ENCODE results near the gene TK1. TPM values are rescaled to one million over a fixed set of nuclear protein-coding genes. Genes with fewer than 3 reads are reported as not detected.

Gene TK1
- polyA plus RNA-seq, 4 donors: 25.6 to 34.2 (median 27.7) TPM

DNA sequence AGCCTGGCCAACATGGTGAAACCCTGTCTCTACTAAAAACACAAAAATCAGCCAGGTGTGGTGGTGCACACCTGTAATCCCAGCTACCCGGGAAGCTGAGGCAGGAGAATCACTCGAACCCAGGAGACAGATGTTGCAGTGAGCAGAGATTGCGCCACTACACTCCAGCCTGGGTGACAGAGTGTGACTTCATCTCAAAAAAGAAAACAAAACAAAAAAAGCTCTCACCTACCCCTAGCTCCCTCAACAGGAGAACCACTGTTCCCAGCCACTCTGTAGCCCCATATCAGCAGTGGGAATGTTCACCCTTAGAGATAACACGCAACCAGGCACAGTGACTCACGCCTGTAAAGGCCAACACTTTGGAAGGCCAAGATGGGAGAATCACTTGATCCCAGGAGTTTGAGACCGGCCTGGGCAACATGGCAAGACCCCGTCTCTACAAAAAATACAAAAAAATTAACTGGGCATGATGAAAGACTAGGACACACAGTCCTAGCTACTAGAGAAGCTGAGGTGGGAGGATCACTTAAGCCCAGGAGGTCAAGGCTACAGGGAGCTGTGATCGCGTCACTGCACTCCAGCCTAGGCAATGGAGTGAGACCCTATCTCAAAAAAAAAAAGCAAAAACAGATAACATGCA lies 50.9 kb downstream of the TK1 start:
- DNase-seq (ENCODE audit: low read depth in 4 of 4, low spot score in 3 of 4): no peak

DNA sequence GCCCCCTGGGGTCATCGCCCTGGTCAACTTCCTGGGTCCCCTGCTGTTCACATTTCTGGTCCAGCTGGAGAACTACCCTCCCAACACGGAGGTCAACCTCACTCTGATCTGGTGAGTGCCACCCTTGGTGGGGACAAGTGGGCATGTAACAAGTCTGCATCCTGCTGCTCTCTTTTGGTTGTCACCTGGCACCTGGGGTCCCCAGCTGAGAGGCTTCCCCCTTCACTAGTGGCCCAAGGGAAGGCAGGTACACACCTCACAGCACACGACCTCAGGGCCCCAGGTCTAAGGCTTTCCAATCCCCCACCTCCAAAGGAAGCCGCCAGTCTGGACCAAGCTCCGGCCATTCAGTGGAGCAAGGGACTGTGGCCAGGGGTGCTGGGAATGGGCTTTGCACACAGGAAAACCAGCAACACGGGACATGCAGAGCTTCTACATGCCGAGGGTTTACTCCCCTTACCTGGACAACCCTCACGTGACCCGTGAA lies 51.9 kb downstream of the TK1 start:
- no peak for DNase-seq (ENCODE audit: low read depth in 4 of 4, low spot score in 3 of 4)

GRCh38 chr17:78133971-78134898 lies 52.6 kb downstream of the TK1 start:
- no peak for DNase-seq (ENCODE audit: low read depth in 4 of 4, low spot score in 3 of 4)

- DNase-seq (ENCODE audit: low read depth in 4 of 4, low spot score in 3 of 4): no peak
These were observed 53.5 kb downstream of the TK1 start for GRCh38 chr17:78133179-78133951.

DNA sequence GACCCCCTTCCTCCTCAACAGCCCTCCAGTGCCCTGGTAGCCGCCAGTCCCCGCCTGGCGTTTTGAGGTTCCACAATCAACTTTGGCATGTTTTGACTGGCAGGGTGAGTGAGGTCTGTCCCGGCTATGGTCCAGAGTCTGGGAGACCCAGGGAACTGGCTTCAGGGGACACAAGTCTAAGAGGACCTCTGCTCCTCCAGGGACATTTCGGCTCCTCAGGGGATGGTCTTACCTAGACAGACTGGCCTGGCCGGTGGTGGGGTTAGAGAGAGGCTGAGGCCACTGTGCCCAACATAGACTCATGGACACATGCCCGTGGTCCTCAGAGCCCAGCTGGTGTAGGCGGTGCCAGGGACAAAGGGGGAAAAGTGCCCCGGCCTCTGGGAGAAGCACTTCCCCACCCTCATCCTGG lies 54.1 kb downstream of the TK1 start:
- DNase-seq (ENCODE audit: low read depth in 4 of 4, low spot score in 3 of 4): no peak

- DNase-seq (ENCODE audit: low read depth in 4 of 4, low spot score in 3 of 4): no peak
These were observed 54.7 kb downstream of the TK1 start for GRCh38 chr17:78132084-78132676.

DNA sequence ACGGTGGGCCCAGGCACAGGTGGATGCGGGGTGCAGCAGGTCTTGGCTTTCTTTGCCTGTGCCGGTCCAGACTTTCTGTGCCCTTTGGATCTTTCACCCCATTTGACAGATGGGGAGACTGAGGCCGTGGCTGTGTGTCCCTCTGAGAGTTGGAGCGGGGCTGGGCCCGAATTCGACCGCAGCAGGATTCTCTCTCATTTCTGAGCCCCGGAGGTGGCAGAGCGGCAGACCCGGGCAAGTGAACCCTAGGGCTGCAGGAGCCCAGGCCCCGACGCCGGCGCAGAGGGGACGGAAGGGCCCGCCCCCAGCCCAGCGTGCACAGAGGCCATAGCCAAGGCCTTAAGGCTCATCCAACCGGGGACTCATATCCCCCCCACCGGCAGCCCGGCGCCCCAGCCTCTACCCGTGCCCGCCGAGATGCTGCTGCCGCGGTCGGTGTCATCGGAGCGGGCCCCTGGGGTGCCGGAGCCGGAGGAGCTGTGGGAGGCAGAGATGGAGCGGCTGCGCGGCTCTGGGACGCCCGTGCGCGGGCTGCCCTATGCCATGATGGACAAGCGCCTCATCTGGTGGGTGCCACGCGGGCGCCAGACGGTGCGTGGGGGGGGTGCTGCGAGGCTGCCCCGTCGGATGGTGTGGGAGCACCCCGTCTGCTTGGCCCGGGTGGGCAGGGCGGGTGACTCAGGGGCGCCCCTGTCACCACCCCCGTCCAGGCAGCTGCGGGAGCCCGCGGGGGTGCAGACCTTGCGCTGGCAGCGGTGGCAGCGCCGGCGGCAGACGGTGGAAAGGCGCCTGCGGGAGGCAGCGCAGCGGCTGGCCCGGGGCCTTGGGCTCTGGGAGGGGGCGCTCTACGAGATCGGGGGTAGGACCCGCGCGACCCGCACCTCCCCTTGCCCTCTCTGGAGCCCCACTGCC lies 55.4 kb downstream of the TK1 start:
- DNase-seq (ENCODE audit: low read depth in 4 of 4, low spot score in 3 of 4): no peak

GRCh38 chr17:78130437-78131101 lies 56.3 kb downstream of the TK1 start, which contains the start of gene TMC8:
Gene TMC8, plus strand, starts transcription at chr17:78130771. Its CDS starts 818 bp downstream, at chr17:78131589.
- DNase-seq (ENCODE audit: low read depth in 4 of 4, low spot score in 3 of 4): no peak

DNA sequence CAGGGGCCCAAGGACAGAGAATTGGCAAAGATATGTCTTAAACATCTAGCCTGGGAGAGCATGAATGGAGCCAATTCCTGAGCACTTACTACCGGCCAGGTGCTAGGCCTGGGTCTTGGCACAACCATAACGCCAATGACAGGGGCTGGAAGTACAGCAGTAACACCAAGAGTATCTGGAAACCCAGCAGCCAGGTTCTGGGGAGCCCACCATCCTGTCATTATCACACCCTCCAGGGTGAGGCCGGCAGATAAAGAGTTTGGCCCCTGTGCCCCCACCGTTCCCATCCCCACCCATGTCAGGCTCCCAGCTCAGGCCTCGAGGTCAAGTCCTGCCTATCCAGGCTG lies 56.8 kb downstream of the TK1 start:
- no peak for DNase-seq (ENCODE audit: low read depth in 4 of 4, low spot score in 3 of 4)

GRCh38 chr17:78129351-78130089 lies 57.3 kb downstream of the TK1 start:
- DNase-seq (ENCODE audit: low read depth in 4 of 4, low spot score in 3 of 4): no peak

- DNase-seq (ENCODE audit: low read depth in 4 of 4, low spot score in 3 of 4): no peak
These were observed 58.1 kb downstream of the TK1 start, which contains the start of gene TMC6 for GRCh38 chr17:78128551-78129350. Gene TMC6, minus strand, starts transcription at chr17:78128755. Its CDS starts 1,923 bp downstream, at chr17:78126832.

DNA sequence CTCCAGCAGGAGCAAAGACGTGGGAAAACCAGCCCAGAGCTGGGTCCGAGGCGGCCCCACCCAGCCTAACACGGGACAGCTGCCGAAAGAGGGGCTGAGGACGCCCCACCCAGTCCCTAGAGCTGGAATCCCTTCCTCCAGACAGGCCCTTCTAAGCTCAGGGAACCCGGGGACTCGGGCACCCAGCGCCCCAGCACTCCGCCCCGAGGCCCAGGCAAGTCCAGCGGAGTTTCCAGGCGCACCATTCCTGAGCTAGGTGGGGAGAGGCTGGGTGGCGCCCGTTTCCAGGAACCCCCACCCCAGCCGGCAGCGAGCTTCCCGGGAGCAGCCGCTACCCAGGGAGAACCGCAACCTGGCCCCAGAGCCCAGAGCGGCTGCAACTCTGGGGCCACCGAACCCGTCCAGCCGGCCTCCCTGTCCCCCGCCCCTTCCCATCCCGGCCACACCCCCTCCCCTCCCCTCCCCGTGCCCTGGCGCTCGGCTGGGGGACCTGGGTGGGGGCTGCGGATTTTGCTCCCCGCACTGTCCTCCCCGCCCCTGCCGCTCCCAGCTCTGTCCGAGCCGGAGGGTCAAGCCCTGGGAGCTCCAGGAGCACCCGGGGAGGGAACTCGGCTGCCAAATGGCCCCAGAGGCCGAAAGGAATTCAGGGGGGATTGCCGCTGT lies 58.8 kb downstream of the TK1 start:
- DNase-seq (ENCODE audit: low read depth in 4 of 4, low spot score in 3 of 4): no peak

- DNase-seq (ENCODE audit: low read depth in 4 of 4, low spot score in 3 of 4): no peak
These were observed 59.5 kb downstream of the TK1 start for GRCh38 chr17:78127239-78127887.

DNA sequence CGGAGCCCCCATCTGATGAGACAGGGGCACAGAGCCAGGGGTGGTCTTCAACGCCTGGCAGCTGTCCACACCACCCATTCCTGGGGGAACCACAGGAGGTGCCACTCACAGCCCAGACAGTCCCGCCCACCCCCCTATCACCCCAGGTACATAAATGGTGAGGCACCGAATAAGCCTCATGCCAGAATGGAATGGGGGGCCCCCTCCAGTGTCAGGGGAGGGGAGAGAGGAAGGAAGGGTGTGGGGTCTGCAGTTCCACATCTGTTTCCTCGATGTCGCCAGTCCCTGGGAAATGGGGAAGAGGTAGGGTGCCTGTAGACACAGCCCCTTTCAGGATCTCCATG lies 60.0 kb downstream of the TK1 start:
- DNase-seq (ENCODE audit: low read depth in 4 of 4, low spot score in 3 of 4): no peak

GRCh38 chr17:78125976-78126894 lies 60.6 kb downstream of the TK1 start:
- DNase-seq (ENCODE audit: low read depth in 4 of 4, low spot score in 3 of 4): no peak
